GM21529 (cell line): ENCODE measurements around the gene EIF1AD.
A peak's percentile ranks its signal among the peaks of the same experiment; 100 is the strongest.
"Not testable (repeated sequence)": the region's sequence is repeated elsewhere in the genome, so short reads cannot be mapped to it uniquely, and the experiment has no call there.

ENCODE experiments used
- ATAC-seq: cut with Tn5 transposase; IDR thresholded peaks from one replicate; pipeline ENCODE4 v1.9.1; 2021; ENCODE audit not compliant: unreplicated experiment

The EIF1AD gene, protein sequence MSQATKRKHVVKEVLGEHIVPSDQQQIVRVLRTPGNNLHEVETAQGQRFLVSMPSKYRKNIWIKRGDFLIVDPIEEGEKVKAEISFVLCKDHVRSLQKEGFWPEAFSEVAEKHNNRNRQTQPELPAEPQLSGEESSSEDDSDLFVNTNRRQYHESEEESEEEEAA

DNA sequence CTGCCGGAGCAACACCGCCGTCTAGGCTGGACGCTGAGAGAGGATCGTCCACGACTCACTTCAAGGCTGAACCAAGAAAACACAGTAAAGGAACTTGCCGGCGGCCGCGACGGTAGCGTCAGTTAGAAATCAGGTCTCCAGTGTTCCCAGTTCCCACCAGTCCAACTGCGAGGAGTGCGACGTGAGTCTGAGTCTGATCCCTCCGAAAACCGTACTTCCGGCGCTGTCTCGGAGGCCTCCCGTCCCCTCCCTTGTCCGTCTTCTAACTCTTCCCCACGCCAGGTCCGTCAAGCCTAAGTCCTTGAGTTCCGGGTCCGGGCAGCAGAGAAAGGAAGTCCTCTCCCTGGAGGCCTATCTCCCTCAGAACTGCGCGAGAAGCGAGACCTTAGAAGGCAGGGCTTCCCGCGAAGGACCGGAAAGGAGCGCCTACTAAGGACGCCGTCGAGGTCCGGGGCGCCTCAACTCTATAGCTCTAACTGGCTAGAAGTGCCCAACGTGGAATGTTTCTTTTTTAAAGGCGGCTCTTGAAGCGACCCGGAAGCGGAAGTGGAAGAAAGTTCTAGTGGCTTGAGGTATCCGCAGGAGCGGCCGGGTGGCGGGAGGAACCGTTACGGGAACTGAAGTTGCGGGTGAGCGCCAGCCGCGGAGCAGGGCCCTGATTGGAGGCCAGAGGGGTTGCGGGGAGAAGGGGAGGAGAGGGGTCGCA is at the start of gene EIF1AD, which contains the start of gene BANF1:
EIF1AD (minus strand) TSS at position 216 of the 706 bp plus-strand sequence. CDS start 1,768 bp downstream, outside the sequence.
BANF1 (plus strand) TSS at position 562 of the 706 bp plus-strand sequence. CDS start 748 bp downstream, outside the sequence.
- peak; percentile 66 for ATAC-seq

DNA sequence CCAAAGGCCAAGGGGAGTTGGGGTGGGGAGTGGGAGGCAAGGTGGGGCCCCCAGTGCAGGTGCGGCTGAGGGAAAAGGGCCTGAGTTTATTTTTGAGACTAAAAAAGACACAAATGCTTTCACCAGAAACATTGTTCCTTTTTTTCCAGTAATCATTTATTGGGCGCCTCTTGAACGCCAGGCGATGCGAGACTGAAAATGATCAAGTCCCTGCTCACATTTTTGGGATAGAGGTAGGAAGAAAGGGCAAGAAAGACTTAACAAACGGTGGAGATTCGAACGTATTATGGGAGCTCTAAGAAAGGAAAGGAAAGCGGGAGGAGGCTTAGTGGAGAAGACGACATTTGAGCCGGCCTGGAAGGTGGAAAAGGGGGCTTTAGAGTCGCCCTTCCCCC is 49.4 kb upstream of the EIF1AD start:
- no peak for ATAC-seq

DNA sequence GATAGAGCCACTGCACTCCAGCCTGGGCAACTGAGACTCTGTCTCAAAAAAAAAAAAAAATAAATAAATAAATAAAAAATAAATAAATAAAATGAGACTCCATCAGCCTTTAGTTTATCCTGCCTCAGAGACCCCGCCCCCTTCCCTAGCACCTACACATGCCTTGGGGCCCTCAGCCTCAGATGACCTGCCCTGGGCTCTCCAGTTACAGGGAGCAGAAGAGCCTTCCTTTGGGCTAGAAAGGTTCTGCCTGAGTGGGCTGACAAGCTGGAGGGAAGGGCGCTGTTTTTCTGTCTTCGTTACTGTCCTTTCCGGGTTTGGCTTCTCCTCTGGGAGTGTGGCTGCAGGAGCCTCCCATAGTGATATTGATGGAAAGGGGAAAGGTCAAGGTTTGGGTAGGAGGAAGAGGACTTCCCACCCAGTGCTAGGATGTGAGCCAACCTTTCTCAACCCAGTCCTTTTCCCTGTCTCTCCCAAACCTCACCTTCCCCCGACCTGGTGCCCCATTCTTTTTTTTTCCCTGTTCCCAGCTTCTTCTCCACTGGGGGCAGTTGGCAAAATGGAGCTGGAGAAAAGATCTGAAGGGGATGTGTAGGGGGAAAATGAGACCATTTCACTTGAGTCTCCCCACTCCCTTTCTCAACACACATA is 48.7 kb upstream of the EIF1AD start:
- no peak for ATAC-seq

DNA sequence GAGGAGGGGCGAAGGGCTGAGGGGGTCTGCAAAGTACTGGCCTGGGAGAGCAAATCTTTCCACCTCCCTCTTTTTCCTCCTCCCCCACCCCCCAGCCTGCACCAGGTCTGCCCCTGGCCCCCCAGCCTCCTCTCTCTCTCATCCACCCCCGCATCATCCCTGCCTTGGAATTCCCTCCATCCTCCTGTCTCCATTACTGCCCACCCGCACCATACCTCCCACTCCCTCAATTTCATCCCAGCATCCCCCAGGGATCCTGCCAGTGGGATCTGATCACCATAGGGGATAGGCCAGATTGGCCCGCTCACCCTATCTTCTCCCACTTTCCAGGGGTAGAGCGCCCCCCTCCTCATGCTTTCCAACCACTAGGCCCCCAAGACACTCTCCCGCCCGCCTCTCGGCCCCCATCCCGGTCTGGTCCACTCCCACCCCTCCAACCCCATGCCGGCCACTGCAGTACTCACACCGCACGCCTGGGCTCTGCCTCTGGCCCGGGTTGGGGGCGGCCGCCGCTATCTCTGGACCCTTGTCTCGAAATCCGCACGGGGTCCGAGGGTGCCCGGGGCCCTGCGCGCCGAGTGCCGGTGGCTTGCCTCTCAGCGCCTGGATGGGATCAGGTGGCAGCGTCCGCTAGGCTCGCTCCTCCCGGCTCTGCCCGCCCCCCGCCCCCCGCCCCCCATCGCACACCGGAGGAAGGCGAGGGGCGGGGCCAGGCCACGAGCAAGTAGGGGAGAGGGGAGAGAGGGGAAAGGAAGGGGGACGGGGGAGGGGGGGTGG is 46.8 kb upstream of the EIF1AD start, which contains the start of gene GAL3ST3:
GAL3ST3 (minus strand) TSS at position 615 of the 777 bp plus-strand sequence. CDS start 3,746 bp downstream, outside the sequence.
- no peak for ATAC-seq

DNA sequence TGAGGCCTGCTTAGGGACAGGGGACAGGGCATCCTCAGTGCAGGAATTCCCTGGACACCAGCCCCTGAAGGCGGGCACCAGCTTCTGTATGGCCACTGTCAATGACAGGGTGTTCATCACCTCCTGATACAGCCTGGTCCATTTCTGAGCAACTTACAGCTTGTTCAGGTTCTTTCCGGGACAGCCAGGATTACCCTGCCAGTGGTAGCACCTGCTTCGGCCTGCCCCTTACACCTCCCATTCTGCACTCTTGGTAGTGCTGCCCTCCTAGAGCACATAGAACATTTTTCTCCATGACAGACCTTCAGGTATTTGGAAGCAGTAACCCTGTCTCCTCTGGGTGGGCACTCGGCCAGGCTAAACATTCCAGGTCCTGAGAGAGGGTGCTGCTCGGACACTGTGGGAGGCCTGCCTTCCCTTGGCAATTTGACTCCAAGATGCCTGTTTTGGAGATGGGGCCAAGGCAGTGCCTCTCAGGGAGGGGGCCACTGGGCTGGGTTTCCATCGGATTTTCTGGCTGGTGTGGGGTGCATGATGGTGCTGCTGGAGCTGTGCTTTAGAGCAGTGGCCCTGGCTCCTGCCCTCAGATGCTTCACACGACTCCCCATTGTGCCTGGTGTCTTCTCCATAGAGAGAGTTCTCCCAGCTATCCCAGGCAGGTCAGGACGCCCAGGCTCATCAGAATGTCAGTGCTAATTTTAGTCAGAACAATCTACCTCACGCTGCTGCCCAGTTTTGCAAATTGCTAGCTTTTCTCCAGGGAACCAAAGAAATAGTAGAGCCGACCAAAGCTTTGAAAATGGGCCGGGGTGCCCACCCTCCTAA is 45.8 kb upstream of the EIF1AD start:
- no peak for ATAC-seq

DNA sequence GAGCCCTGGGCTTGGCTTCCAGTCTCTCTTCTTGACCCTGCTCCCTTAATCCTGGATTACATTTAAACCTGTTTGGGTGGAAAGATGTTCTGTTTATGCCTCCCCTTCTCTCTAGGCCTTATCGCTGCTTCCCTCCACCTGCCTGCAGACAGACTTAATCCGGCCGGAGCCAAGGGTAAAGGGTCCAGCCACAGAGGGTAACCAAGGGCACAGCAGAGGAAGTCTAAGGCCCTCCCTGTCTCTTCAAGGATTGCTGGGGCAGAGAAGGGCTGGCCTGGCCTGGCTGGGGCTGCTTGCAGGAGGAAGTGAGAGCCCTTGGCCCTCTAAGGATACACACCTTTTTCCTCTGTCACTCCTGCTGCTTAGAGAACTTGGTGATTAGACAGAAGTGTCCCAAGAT is 44.9 kb upstream of the EIF1AD start:
- ATAC-seq: no peak

DNA sequence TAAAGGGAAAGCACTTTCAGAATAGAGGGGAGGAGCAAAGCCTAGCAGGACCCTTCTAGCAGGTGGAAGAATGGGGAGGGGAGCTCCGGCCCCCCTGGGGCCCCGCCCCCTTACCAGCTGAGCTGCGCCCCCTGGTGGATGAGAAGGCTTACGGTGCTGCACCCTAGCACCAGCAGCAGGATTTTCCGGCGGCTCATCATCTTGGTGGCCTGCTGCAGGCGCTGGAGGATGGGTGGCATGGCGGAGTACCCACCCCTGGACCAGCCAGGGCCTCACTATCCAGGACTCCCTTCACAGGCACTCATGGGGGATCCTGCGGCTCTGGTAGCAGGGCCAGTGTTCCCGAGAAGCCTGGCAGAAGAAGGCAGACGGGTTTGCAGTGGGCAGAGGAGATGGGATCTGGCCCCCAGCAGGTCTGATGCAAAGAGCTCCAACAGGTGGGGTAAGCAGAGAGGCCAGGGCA is 43.3 kb upstream of the EIF1AD start:
- peak; percentile 76 for ATAC-seq

DNA sequence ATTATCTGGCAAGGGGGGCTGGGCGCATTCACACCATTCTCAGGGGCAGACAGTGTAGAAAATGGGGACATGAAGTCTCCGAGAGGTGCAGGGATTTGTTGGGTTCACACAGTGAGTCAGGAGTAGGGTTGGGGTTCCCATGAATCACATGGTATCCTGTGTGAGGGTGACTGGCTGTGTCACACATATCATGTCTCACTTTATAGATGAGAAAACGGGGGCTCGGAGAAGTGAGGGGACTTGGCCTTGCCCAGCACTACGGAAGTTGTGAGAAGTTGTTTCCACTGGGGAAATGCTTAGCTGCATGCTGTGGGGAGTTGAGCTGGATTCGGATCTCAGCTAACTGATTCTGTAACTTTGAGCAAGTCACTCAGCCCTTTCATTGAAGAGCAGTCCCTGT is 42.8 kb upstream of the EIF1AD start:
- ATAC-seq: no peak

DNA sequence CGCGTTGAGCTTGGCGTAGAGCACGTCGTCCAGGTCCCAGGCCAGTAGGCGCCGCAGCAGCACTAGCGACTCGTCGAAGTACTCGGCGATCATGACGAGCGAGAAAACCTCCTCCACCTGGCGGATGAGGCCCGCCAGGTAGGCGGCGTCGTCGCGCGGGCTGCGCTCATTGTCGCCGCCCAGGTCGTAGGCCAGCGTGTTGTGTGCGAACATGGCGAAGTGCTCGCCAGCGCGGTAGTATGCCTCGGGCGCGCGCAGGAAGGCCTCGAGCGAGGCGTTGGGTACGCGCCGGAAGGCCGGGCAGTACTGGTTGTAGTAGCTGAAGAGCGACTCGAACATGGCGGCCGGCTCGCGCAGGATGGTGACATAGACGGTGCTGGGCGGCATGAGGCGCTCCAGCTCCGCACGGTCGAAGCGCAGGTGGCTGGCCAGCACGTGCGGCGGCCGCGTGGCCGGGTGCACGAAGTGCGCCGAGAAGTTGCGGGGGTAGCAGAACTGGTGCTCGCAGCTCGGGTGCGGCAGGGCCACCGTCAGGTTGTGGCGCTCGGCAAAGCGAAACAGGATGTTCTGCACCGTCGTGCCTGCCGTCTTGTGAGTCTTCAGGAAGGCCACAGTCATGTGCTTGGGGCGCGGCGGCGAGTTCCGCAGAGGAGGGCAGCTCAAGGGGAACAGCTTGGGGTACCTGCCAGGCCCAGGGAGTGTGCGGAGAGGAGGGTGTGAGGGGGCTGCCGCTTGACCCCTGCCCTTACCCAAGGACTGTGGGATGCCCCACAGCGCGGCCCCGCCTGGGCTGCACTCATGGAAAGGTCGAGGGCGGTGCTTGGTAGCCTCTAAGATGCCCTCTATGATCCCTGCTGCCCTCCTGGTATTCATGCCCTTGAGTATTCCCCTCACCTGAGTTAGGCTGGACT is 41.3 kb upstream of the EIF1AD start:
- ATAC-seq: no peak

DNA sequence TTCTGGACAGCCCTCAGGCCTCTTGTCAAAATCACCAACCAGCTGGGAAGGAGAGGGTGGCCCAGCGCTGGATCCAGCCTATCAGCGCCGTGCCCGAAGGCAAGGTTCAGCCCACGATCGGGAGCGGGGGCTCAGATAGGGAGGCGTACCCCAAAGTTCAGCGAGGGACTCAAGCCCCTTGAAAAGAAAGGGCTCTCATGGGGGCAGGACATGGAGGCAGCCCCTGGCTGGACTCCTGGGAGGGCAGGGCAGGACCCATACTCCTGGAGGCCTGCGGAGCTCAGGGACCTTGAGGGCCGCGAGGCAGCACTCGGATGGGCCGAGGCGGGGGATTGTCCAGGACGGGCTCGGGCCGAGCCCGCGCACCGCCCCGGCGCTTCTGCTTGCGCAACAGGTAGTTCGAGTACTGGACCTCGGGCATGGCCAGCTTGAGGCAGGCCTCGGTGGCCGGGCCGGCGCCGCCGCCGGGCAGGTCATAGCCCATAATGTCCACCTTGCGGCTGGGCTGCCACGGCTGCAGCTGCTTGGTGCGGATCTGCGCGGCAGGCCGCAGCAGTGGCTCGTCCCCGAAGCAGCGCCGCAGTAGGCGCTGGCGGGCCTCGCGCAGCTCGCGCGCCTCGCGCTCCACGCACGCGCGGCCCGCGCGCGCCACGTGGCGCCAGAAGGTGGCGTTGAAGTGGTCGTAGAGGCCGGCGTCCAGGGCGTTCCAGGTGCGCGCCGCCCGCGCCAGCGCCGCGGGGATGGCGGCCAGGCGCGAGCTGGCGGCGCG is 40.5 kb upstream of the EIF1AD start:
- no peak for ATAC-seq

DNA sequence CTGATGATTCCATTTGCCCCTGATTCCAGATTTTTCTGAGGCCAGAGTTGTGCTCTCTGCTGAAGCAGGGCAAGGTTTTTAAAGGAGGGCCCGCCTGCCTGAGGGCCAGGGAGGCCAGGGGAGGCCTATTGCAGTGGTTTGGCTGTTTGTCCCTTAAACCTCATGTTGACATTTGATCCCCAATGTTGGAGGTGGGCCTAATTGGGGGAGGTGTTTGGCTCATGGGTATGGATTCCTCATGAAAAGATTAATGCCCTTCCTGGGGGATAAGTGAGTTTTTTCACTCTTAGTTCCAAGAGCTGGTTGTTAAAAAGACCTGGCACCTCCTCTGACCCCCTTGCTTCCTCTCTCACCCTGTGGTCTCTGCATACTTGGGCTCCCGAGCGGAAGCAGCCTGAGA is 37.8 kb upstream of the EIF1AD start:
- ATAC-seq: no peak

DNA sequence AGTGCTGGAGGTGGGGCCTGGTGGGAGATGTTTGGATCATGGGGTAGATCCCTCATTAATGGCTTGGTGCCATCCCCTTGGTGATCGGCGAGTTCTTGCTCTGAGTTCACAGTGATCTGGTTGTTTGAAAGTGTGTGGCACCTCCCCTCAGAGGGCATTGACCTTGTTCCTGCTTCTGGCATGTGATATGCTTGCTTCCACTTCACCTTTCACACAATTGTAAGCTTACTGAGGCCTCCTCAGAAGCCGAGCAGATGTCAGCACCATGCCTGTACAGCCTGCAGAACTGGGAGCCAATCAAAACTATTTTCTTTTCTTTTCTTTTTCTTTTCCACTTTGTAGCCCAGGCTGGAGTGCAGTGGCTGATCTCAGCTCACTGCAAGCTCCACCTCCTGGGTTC is 35.4 kb upstream of the EIF1AD start:
- ATAC-seq: no peak

DNA sequence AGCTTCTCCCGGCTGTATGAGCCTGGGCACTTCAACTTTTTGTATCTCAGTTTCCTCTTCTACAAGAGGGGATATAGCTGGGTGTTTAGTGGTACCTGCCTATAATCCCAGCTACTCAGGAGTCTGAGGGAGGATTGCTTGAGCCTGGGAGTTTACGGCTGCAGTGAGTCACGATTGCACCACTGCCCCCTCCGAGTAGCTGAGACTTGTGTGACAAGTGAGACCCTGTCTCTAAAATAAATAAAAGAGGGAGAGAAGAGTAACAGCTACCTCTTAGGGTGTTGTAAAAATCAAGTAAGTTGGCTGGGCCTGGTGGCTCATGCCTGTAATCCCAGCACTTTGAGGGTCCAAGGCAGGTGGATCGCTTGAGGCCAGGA is 34.4 kb upstream of the EIF1AD start:
- no peak for ATAC-seq

DNA sequence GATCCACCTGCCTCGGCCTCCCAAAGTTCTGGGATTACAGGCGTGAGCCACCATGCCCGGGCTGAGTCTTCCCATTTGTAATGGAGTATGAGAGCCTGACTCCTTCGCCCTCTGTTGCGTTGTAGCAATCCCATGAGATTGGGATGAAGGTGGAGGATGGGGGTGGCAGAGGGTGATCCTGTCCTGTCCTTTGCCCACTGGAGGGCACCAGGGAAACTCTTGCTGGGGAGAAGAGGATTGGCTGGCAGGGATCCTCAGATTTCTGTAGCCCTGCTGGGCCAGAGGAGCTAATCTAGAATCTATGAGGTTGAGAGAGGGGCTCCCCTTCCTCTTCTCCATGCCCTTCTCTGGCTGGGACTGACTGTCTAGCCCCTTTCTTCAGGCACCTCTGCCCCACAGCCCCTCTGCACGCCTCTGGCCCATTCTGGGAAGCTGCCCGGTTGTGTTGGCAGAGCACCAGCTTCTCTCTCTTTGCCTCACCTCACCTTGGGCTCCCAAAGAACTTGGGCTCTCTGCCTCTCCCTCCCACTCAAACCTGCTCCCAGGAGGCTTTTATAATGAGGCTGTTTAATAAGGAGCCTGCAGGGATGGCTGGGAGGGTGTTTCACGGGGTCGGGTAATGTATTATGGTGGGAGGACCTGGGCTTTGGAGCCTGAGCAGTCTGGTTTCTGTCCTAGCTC is 33.8 kb upstream of the EIF1AD start:
- ATAC-seq: no peak

DNA sequence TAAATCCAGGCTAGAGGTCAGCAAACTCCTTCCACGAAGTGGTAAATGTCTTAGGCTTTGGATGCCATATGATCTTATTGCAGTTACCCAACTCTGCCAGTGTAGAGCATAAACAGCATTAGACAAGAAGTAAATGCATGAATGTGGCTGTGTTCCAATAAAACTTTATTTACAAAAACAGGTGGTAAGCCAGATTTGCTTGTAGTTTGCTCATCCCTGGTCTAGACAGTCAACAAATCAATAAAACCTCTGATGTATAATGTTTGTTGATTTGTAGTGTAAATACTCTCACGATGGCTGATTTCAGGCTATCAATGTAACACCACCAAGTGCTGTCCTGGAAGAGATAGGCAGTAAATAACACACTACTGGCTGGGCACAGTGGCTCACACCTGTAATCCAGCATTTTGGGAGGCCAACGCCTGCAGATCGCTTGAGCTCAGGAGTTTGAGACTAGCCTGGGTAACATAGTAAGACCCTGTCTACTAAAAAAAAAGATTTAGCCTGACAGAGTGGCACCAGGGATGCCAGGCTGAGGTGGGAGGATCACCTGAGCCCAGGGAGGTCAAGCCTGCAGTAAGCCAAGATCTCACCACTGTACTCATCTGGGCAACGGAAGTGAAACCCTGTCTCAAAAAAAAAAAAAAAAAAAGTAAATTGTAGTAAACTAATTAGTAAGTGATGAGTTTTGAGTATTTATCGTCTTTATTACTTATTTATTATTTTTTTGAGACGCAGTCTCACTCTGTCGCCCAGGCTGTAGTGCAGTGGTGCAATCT is 31.2 kb upstream of the EIF1AD start:
- ATAC-seq: no peak

DNA sequence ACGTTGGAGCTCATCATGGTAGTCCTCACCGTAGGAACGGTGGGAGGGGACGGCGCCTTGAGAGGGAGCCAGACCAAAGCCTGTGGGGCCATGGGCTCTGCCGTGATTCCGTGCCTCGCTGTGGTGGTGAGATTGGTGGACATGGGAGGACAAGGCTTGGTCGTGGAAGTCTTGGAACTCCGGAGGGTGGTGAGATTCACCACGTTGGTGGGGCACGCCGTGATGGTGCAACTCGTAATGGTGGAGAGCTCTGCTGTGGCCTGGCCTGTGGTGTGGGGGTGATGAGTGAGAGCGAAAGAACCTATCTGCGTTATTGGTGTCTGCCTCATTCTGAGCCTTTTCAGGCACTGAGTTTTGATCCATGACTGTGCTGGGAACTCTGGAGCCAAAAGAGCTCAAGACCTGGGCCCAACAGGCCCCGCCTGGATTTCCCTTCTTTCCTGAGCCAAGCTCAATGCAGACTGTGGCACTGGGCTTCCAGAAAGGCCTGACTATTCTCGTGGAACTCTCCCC is 24.1 kb upstream of the EIF1AD start, which contains the start of gene CATSPER1:
CATSPER1 (minus strand) TSS at position 463 of the 513 bp plus-strand sequence; CDS start at position 363, 100 bp downstream.
- ATAC-seq: no peak

DNA sequence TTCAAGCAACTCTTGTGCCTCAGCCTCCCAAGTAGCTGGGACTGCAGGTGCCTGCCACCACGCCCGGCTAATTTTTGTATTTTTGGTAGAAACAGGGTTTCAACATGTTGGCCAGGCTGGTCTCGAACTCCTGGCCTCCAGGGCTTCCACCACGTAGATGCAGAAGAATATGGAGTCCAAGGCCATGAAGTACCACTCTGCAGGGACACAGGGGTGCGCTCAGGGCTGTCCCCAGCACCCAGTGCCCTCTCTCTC is 21.2 kb upstream of the EIF1AD start:
- ATAC-seq: not testable (repeated sequence)
